Measurements from ENCODE around the gene SEZ6L2.

SEZ6L2 gene

GRCh38 chr16:29883987-29884386 lies 15.4 kb downstream of the SEZ6L2 start:
- ChIA-PET POLR2A (interaction anchor here (1.1 to 1.6 kb wide), 2 partner anchors 16 to 89 kb away, joined by 3 to 4 read pairs; partner anchors contain the start of gene SEZ6L2), CTCF (no interaction called here)
- peak; percentile 55 for DNase-seq (ENCODE audit: extremely low spot score)
- TF ChIP-seq CTBP1 (IDR thresholded peaks at IDR 0.05; ENCODE audit: borderline replicate concordance): no peak
- no peak for TF ChIP-seq L3MBTL2 (conservative IDR thresholded peaks at IDR 0.05)
- TF ChIP-seq SP1 (IDR thresholded peaks at IDR 0.05): no peak
- TF ChIP-seq LEF1 (IDR thresholded peaks at IDR 0.05; ENCODE audit: borderline replicate concordance): no peak
- no peak for TF ChIP-seq HDGF (IDR thresholded peaks at IDR 0.05; ENCODE audit: borderline replicate concordance)

GRCh38 chr16:29881050-29881449 lies 18.3 kb downstream of the SEZ6L2 start:
- TF ChIP-seq HDGF (IDR thresholded peaks at IDR 0.05; ENCODE audit: borderline replicate concordance) (no peak), FOXK2 (IDR thresholded peaks at IDR 0.05) (no peak), FOXM1 (IDR thresholded peaks at IDR 0.05; ENCODE audit: borderline replicate concordance) (no peak), ZNF384 (IDR thresholded peaks at IDR 0.05) (no peak), SUZ12 (IDR thresholded peaks at IDR 0.05) (no peak), BHLHE40 (IDR thresholded peaks at IDR 0.05; ENCODE audit: borderline replicate concordance) (no peak), PKNOX1 (IDR thresholded peaks at IDR 0.05) (no peak), FOXA1 (IDR thresholded peaks at IDR 0.05) (no peak), ELF4 (IDR thresholded peaks at IDR 0.05) (no peak), TARDBP (IDR thresholded peaks at IDR 0.05) (no peak), SP1 (IDR thresholded peaks at IDR 0.05) (no peak), CTBP1 (IDR thresholded peaks at IDR 0.05; ENCODE audit: borderline replicate concordance) (no peak), LEF1 (IDR thresholded peaks at IDR 0.05; ENCODE audit: borderline replicate concordance) (no peak), L3MBTL2 (conservative IDR thresholded peaks at IDR 0.05) (no peak), NFRKB (IDR thresholded peaks at IDR 0.05) (no peak), ARNT (IDR thresholded peaks at IDR 0.05) (no peak)
- DNase-seq (ENCODE audit: extremely low spot score): no peak
- POLR2A ChIA-PET: interaction anchor here (1.3 kb wide), 1 partner anchor 19 kb away, joined by 4 read pairs; the partner anchor contains the start of genes ASPHD1 and SEZ6L2
- CTCF ChIA-PET: no interaction called here

GRCh38 chr16:29878172-29878571 lies 21.2 kb downstream of the SEZ6L2 start:
- ChIA-PET POLR2A (interaction anchor here (1.2 to 1.5 kb wide), 3 partner anchors 21 to 50 kb away, joined by 3 to 7 read pairs (median 4); partner anchors contain the start of gene SEZ6L2), CTCF (interaction anchor here (1.4 kb wide), 1 partner anchor 10 kb away, joined by 4 read pairs; no protein-coding TSS in a partner anchor)
- DNase-seq (ENCODE audit: extremely low spot score): no peak
- TF ChIP-seq FOXK2 (IDR thresholded peaks at IDR 0.05): no peak

- peak; percentile 94 for DNase-seq (ENCODE audit: extremely low spot score)
- POLR2A ChIA-PET: interaction anchor here (1.0 to 1.5 kb wide), 4 partner anchors 11 to 51 kb away, joined by 3 to 7 read pairs (median 4); partner anchors contain the start of gene SEZ6L2
- TF ChIP-seq ELF4 (IDR thresholded peaks at IDR 0.05): no peak
- TF ChIP-seq BHLHE40 (IDR thresholded peaks at IDR 0.05; ENCODE audit: borderline replicate concordance): no peak
- no peak for TF ChIP-seq HDGF (IDR thresholded peaks at IDR 0.05; ENCODE audit: borderline replicate concordance)
- no peak; the same call in 1 of the 2 replicates for TF ChIP-seq SP1 (IDR thresholded peaks at IDR 0.05)
- TF ChIP-seq L3MBTL2 (conservative IDR thresholded peaks at IDR 0.05): peak; percentile 85
- CTCF ChIA-PET: interaction anchor here (1.2 to 1.4 kb wide), 2 partner anchors 9 to 29 kb away, joined by 3 to 4 read pairs; no protein-coding TSS in a partner anchor
These were observed 21.9 kb downstream of the SEZ6L2 start for GRCh38 chr16:29877266-29877961.

- TF ChIP-seq ELF4 (IDR thresholded peaks at IDR 0.05): no peak
- no peak for TF ChIP-seq FOXA1 (IDR thresholded peaks at IDR 0.05)
- no peak for TF ChIP-seq NFRKB (IDR thresholded peaks at IDR 0.05)
- TF ChIP-seq SUZ12 (IDR thresholded peaks at IDR 0.05): no peak
- no peak for TF ChIP-seq CTBP1 (IDR thresholded peaks at IDR 0.05; ENCODE audit: borderline replicate concordance)
- DNase-seq (ENCODE audit: extremely low spot score): no peak
- CTCF ChIA-PET: interaction anchor here (1.2 kb wide), 1 partner anchor 28 kb away, joined by 3 read pairs; no protein-coding TSS in a partner anchor
- POLR2A ChIA-PET: interaction anchor here (1.0 to 1.5 kb wide), 2 partner anchors 12 to 23 kb away, joined by 3 to 7 read pairs; partner anchors contain the start of gene SEZ6L2
These were observed 22.6 kb downstream of the SEZ6L2 start for GRCh38 chr16:29876594-29877249.

GRCh38 chr16:29876217-29876593 lies 23.1 kb downstream of the SEZ6L2 start:
- DNase-seq (ENCODE audit: extremely low spot score): no peak
- ChIA-PET CTCF (no interaction called here), POLR2A (interaction anchor here (1.4 kb wide), 1 partner anchor 50 kb away, joined by 6 read pairs; the partner anchor contains the start of gene KCTD13)
- TF ChIP-seq FOXA1 (IDR thresholded peaks at IDR 0.05): no peak
- TF ChIP-seq CTBP1 (IDR thresholded peaks at IDR 0.05; ENCODE audit: borderline replicate concordance): no peak
- TF ChIP-seq TARDBP (IDR thresholded peaks at IDR 0.05): no peak
- no peak for TF ChIP-seq SP1 (IDR thresholded peaks at IDR 0.05)
- no peak for TF ChIP-seq HDGF (IDR thresholded peaks at IDR 0.05; ENCODE audit: borderline replicate concordance)
- TF ChIP-seq PKNOX1 (IDR thresholded peaks at IDR 0.05): no peak
- TF ChIP-seq ELF4 (IDR thresholded peaks at IDR 0.05): no peak
- TF ChIP-seq FOXM1 (IDR thresholded peaks at IDR 0.05; ENCODE audit: borderline replicate concordance): no peak
- TF ChIP-seq NFRKB (IDR thresholded peaks at IDR 0.05): no peak
- TF ChIP-seq SUZ12 (IDR thresholded peaks at IDR 0.05): no peak

- ChIA-PET CTCF (no interaction called here), POLR2A (interaction anchor here (1.3 to 1.4 kb wide), 2 partner anchors 11 to 51 kb away, joined by 3 to 6 read pairs; partner anchors contain the start of gene KCTD13)
- no peak for TF ChIP-seq SP1 (IDR thresholded peaks at IDR 0.05)
- TF ChIP-seq ZNF384 (IDR thresholded peaks at IDR 0.05): no peak
- TF ChIP-seq PKNOX1 (IDR thresholded peaks at IDR 0.05): no peak
- no peak for DNase-seq (ENCODE audit: extremely low spot score)
These were observed 24.1 kb downstream of the SEZ6L2 start for GRCh38 chr16:29875206-29875605.
